Amniotic epithelial cell (primary cell): ENCODE data around the gene TBC1D5.
"Not testable (repeated sequence)": the region's sequence is repeated elsewhere in the genome, so short reads cannot be mapped to it uniquely, and the experiment has no call there.

ENCODE experiments used
- DNase-seq: peaks from one replicate; pipeline ENCODE4 v3.0.0-alpha.2; 2010; ENCODE audit warnings: low read depth

TBC1D5 gene

DNA sequence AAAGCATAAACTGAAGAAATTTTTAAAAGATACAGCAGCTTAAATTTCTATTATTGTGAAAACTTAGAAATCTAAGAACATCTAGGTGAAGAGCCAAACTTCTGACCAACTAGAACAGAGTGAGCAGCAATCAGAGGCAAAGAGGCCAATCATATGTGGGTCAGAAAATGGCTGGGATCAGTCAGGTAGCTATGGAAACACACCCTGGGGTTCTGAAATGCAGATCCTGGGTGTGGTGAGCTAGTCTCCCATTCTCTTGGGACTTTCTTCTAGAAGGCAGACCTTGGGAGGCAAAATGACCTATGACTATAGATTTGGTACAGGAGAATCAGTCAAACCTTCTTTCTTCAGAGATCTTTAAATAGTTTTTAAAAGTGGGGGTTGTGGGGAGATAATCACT lies 385.8 kb downstream of the TBC1D5 start:
- no peak for DNase-seq

DNA sequence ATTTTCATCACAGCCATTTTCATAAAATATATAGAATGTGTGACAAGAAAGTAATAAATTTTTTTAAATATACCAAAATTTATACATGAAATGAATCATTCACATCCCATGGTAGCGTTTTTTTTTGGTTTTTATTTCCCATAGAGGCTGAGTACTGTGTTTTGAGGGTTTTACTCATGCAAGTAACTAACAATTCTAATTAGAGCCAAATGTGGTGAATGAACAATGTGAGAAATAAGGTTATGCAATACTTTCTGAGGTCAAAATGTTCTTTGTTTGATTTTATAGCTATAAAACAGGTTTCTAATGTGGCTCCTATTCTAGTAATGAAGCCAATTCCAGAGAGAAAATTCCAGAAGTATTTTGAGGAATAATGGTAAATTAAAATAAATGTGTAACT lies 386.8 kb downstream of the TBC1D5 start:
- DNase-seq: no peak

DNA sequence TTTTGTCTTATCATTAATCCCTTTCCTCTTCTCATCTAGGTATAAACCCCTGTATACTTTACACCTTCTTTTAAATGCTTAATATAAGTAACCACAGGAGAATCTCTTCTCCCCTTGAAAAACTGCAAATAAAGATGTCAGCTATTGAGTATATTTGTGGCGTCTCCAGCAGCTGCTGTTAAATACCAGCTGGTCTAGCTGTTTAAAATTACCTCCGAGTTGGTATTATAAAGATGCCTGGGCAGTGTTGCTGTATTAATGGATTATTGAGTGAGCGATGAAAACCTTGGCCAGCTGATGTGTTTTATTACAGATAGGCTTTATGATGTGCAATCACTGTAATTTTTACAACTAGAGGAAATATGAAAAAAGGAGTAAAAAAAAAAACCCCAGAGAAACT lies 388.1 kb downstream of the TBC1D5 start:
- no peak for DNase-seq

DNA sequence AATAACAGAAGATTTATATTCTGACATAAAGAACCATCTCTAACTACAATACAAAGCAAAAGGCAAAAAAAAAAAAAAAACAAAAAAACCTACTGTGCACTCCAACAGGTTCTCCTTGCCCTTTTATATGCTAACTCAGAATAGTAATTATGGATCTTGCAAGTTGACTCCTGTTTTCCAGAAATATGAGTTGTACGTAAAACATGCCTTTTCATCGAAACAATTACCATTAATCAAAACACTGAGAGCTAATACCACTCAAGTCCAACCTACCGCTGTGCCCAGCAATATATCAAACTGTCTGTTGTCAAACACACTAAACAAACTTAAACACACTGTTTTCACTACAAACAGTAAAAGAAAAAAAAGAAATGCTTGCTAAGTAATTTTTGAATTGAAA lies 389.8 kb downstream of the TBC1D5 start:
- DNase-seq: no peak

DNA sequence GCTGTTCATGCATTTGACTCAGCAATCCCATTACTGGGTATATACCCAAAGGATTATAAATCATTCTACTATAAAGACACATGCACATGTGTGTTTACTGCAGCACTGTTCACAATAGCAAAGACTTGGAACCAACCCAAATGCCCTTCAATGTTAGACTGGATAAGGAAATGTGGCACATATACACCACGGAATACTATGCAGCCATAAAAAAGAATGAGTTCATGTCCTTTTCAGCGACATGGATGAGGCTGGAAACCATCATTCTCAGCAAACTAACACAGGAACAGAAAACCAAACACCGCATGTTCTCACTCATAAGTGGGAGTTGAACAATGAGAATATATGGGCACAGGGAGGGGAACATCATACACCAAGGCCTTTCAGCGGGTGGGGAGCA lies 391.2 kb downstream of the TBC1D5 start:
- DNase-seq: not testable (repeated sequence)

DNA sequence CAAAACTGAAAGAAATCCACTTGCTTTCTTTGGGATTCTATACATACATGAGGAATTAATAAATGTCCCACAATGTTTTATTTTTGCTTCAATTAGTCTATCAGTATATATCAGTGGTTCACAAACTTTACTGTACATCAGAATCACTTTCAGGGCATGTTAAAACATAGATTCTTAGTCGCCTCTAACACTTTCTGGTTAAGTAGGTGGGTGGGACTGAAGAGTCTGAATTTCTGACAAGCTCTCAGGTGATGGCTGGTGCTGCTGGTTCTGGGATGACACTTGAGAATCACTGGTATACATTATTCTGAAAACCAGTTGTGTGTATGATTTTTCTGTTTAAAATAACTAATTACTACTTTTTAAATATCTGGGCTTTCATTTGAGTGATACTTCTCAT lies 393.3 kb downstream of the TBC1D5 start:
- DNase-seq: no peak

DNA sequence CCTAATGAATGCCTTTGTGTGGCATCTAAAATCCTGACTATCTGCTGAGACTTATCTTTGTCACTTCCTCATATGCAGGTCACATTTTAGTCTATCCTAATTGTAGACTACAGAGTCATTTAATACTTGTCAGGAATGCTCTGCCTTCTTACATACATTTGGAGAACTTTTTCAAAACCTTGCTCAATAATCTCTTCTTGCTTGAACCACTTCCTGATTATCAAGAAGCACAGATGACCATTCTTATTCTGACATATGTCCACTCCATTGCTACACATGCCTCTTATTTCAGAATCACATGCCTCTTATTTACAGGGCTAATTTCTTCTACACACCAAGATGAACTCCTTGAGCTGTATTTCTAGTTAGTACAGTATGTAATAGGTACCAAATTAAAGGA lies 400.3 kb downstream of the TBC1D5 start:
- no peak for DNase-seq

DNA sequence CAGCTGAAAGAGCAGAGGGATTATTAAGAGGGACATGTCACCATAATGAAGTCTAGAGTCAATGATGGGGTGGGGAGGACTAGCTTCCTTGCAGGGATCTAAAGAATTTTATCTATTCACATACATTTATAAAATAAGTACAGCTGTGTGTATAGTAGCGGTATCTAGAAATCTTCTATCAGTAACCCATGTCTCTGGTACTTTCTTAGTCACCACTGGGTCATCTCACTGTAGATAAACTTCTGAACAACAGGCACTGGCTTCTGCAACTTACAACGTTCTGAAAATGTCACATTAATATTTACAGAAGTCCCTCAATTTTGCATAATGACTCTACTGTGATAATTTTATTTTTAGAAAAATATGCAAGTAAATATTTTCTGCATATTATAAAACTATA lies 401.7 kb downstream of the TBC1D5 start:
- DNase-seq: no peak

DNA sequence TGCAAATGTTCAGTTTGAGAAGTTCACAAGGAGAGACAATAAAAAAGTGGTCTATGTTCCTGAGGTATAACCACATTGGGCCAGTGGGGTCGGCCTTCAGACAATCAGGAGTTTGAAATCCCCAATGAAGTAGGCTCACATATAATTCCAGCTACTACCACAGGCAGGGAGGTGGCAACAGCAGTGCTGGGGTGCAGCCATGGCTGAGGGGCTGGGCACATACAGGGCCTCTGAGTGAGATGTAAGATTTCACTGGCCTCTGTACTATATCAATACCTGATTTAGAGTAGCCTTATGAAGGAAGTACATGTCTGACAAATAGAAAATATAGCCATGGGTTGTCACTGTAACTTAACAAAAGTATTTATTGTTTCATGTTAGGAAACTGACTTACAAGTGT lies 402.2 kb downstream of the TBC1D5 start:
- DNase-seq: no peak

DNA sequence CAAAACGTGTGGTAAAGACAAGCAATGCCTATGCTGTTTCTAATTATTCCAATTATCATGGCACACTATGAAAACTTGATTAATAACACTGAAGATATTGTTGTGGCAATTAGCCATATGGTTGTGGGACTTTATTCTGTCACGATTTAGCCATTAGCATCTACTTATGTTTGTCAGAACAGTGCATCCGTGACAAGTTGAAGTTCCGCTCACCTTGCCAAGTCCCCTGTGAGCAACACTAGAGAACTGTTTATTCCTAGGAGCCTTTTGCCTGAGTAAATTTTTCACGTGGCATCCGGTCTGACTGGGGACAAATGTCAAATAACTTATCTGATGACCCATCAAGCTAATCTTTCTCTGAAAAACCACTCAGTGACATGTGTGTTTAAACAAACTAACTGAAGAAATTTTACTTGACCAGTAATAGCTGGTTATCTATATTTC lies 403.3 kb downstream of the TBC1D5 start:
- no peak for DNase-seq

DNA sequence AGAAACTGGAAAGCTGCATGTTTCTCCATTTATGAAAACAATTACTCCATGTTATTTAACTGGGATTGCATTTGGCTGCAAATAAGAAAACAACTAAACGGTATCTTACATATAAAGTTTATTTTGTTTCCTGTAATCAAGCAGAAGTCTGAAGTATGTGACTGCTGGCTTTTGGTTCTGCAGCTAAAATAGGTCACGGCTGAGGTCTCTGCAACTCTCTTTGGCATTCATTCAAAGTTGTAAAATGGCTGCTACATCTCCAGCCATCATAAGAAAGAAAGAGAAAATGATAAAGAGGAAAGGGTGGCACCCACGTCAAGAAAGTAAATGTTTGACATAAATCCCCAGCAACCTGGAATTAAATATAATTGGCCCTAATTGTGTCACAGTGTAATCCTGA lies 406.1 kb downstream of the TBC1D5 start:
- DNase-seq: no peak

DNA sequence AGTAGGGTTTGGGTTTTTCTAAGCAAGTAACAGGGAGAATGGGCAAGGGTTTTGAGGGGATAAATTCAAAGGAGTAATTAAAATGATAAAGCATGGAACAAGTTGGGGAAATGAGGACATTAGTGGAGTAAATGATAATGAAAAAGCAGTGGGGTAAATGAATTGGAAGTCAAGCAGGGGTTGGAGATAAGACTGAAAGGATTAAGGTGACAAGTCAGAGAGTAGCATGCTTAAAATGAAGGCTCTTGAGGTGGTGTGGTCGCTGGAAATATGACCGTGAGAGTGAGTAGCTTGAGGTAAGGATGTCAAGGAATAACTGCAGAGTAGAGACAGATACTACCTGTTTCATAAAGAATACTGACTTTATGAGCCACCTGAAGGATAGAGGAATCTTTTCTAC lies 408.5 kb downstream of the TBC1D5 start:
- DNase-seq: no peak

DNA sequence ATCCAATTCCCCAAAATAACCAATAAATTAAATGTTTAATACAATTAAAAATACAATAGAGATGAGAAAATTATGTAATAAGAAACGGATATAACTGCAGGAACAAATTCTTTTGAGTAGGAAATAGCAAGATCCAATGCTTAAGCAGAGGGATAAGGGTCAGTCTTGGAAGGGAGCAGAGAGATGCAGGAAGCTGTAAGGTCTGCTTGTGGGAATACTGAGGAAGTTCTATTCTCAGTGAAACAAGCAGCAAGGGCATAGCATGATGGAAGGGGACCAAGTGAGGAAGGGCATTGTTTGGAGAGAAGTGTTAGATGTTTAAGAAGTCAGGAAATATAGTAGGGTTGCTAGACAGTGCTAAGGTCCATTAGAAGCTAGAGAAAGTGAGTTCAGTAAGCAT lies 409.0 kb downstream of the TBC1D5 start:
- no peak for DNase-seq

DNA sequence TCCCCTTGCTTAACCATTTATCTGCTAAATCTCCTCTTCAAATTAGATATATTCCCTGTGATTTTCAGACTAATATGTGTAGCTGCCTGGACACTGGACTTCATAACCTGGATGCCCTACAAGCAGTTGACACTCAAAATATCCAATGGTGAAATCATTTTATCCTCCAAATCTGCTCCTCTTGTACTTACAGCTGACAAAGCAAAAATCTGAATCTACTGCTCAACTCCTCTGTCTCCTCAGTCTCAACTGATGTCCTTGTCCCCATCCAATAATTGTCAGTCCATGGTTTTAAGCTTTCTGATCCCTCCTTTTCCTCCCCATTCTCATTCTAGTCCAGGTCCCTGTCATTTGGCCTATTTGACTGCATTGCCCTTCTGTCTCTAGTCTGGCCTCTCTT lies 411.8 kb downstream of the TBC1D5 start:
- DNase-seq: no peak

DNA sequence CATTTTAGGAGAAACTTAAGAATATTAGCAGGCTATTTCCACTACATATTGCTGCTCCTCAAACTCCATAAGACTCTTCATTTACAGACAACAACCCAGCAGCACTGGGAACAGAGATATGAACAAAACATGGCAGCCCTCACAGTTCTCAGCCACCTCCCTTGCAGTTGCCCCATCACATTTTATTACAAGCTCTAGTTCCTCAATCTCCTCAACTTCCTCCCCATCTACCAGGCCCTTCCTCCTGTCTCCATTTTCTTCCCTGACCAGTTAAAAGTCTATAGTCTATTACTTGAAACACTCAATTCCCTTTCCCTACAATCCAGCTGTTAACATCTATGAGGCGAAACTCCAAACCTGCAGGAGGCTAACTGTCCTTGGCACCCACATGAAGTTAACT lies 412.5 kb downstream of the TBC1D5 start:
- DNase-seq: no peak

DNA sequence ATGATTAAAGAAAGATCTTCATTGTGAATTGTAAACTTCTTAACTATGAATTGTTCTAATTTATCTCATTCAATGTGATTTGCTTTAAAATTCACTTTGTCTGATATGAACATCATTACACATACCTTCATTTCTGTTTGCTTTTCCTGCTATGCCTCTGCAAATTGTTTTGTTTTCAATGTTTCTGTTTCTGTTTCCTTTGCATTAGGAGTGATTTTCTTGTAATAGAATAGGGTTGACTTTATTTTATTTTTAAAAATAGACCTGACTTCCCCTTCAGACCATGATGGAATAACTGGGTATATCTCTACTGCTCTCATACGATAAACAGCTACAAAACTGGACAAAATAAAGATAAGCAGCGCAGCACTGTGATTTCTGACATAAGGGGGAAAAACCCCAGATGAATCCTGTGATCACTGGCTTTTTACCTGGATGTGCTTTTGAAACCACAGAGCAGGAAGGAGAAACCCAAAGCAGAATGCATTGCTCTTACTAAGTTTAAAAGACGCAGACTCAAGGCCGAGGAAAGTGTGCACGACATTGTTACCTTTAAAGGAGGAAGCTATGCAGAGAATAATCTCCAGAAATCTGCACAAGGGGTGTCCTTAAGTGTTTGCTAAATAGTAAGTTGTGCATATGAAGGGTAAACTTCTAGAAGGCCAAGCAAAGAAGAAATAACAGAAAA lies 420.2 kb downstream of the TBC1D5 start:
- DNase-seq: no peak

DNA sequence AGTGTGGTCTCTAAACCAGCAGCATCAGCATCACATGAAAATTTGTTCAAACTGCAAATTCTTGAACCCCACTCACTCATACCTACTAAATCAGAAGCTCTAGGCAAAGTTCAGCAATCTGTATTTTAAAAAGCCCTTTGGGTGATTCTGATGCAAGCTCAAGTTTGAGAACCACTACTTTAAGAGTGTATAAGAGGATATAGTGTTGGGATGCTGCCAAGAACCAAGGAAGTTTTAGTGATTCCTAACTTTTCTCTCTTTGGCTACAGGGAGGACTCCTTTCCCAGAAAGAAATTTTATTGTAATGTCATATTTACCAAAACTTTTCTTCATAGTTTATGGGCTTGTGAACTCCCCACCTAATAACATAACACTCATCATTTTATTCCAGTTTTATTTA lies 422.2 kb downstream of the TBC1D5 start:
- no peak for DNase-seq

DNA sequence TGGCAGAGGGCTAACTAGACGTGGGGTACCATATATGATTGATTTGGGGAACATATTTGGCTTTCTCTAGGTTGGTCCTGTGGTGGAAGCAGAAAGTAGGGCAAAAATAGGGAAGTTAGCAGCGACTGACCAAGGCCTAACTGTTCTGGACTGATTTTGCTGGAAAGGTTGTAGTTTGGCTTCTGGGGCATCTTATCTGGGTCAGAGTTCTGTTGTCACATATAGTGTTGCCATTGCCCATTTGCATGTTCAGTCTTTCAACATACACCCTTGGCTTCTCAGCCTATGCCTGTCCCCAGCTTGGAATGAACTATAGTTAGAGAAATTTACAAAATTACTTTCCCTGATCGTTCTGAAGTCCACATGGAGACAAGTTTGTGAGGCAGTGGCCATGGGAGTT lies 426.5 kb downstream of the TBC1D5 start:
- no peak for DNase-seq

DNA sequence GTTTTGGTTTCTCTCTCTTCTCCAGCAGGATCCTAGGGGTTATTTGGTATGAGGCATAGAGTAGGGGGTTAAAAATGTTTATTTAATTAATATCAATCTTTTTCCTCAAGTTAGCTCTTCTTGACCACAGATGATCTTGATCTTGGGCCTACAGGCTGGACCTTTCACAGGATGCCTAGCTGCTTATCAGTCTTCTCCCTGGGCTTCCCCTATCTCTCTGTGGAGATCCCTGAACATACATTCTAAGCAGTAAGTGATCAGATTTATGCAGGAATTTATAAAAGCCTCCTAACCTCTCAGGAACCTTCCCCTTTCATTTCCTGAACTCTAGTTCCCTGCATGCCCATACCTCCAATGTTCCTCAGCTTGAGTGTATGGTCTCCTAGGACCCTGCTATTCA lies 428.3 kb downstream of the TBC1D5 start:
- no peak for DNase-seq

DNA sequence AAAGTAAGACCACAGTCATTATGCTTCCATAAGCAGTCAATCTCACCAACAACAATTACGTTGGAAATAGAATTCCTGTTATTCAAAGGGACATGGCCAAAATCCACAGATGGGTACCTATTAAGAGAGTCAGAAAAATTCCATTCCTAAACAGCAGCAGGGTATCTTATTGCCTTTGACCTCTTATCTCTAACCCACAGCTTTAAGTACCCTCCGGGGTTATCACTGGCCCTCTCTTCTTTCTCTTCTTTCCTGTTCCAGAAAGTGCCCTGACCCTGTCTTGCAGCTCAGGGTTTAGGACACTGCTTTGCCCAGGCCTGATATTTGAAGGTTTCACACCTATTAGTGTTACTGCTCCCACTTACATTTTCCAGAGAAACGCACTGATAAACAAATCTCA lies 428.7 kb downstream of the TBC1D5 start:
- no peak for DNase-seq

DNA sequence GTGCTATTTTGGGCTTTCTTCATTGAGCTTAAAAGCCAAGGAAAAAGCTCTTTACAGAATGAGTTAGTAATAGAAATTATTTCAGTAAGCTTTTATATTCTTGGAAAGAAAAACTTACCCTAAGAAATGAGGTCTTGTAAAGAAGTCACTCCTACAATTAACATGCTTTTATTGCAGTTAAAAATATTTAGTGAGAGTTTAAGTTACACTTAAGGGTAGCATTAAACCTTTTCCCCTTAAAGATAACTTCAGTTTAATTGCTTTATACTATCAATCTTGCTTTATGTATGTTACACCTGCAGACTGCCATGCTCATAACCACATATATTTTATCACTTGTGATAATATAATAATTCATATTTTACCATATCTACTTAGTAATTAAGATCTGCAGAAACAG lies 431.4 kb downstream of the TBC1D5 start:
- no peak for DNase-seq

DNA sequence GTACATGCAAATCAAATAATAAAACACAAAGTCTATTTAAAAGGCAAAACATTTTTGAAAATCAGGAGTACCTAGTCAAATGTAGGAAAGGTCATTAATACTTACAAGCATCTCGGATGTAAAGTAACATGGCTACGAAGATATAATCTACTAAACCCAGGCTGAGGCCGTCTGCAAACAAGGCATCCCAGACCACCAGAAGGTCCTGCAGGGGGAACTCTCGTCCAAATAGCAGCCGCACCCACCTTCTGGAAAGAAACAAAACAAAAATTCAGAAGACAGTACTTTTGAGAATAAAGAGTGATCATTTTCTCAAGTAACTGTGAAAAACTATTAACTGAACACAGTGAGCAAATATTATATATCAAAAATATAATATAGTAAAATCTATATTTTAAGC lies 434.5 kb downstream of the TBC1D5 start:
- DNase-seq: no peak

DNA sequence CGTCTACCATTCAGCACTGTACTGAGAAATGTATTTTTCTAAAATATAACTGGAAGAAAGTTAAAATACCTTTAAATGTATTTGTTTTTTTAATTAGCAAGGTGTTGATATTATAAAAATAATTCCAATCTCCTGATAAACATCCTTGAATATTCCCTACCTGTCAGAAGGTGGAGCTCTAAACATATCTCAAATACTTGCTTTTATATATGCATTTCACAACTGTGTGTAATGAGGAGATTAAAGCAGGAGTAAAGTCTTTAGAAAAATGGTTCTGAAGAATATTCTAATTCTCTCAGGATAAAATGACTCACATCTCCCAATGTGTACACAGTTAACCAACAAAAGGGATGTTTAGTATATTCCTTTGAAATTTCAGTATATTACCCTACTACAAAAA lies 434.9 kb downstream of the TBC1D5 start:
- DNase-seq: peak; percentile 15

DNA sequence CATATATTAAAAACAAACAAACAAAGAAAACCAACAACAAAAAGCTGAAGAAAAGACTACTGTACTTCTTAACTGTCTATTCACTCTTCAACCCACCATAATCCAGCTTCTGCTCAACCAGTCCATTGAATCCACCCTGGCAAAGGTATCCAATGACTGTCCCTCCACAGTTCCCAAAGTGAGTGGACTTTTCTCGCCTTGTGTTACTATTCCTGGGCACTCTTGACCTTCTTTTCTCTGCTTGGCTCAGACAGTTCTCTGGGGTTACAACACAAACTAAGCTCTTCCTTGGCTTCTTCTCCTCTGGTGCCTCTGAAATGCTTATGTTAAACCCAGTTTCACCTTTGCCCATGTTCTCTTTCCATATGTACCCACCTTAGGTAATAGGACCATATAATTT lies 437.5 kb downstream of the TBC1D5 start:
- DNase-seq: no peak

DNA sequence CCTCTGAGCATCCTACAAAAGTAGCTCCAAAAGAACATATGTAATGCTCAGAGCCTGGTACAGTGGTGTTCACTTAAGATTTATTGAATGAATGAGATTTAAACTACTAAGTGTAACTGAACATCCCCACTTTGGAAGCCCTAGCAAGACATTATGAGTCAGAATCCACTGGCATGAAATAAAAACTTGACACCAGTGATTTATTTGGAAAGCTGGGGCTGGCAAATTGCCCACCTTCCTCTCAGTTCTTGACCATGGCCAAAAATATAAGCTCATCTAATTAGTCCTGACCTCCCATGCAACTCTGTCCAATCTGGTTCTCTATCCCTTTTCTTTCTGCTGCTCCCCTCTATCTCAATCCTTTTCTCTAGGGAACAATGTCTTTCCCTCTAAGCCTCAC lies 439.7 kb downstream of the TBC1D5 start:
- peak; percentile 55 for DNase-seq
